ENCODE results near the gene TNFSF13.

TNFSF13 gene

DNA sequence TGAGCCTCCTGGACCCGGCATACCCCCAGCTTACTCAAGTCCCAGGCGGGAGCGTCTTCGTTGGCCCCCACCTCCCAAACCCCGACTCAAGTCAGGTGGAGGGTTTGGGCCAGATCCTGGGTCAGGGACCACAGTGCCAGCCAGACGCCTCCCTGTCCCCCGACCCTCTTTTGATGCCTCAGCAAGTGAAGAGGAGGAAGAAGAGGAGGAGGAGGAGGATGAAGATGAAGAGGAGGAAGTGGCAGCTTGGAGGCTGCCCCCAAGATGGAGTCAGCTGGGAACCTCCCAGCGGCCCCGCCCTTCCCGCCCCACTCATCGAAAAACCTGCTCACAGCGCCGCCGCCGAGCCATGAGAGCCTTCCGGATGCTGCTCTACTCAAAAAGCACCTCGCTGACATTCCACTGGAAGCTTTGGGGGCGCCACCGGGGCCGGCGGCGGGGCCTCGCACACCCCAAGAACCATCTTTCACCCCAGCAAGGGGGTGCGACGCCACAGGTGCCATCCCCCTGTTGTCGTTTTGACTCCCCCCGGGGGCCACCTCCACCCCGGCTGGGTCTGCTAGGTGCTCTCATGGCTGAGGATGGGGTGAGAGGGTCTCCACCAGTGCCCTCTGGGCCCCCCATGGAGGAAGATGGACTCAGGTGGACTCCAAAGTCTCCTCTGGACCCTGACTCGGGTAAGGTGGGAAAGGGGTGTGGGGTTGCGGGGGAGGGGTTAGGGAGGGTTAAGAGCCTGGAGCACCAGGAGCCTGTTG lies 4.7 kb downstream of the TNFSF13 start:
- Histone ChIP-seq H3K9ac (ENCODE audit: low read length) (no peak overlapping the region), H3K9me3 (ENCODE audit: control insufficient read depth, low read depth, low read length) (no peaks in the 10 kb centered on the region), H3K36me3 (ENCODE audit: control insufficient read depth, low read depth, low read length) (peaks cover 37% of the 10 kb centered on the region), H3K4me3 (ENCODE audit: low read length) (peak overlapping the region; percentile 86), H3K4me1 (ENCODE audit: control insufficient read depth, low read depth, low read length) (peaks cover 18% of the 10 kb centered on the region), H3K27ac (ENCODE audit: low read length) (no peak overlapping the region), H3K27me3 (ENCODE audit: control insufficient read depth, insufficient read depth, low read length) (no peaks in the 10 kb centered on the region)

DNA sequence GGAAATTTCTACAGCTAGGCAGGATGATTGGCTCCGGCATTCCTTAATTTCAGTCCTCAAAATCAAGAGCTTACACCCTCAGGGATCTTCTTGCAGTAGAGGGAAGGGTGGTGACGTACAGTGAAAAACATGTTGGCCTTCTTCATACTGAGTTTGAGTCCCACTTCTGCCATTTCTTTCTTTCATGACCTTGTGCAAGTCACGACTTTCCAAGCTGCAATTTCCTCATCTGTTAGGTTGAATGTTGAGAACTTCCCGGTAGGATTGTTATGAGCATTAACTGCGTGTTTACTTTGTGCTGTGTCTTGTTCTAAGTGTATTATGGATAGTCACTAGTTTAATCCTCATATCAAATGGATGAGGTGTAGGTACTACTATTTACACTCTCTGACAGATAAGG lies 11.0 kb downstream of the TNFSF13 start:
- no peak overlapping the region for H3K27ac ChIP-seq (ENCODE audit: low read length)
- no peak overlapping the region for H3K9ac ChIP-seq (ENCODE audit: low read length)
- no peaks in the 10 kb centered on the region for H3K9me3 ChIP-seq (ENCODE audit: control insufficient read depth, low read depth, low read length)
- no peak overlapping the region for H3K4me3 ChIP-seq (ENCODE audit: low read length)
- peaks cover 7% of the 10 kb centered on the region for H3K4me1 ChIP-seq (ENCODE audit: control insufficient read depth, low read depth, low read length)
- H3K36me3 ChIP-seq (ENCODE audit: control insufficient read depth, low read depth, low read length), result peaks cover 61% of the 10 kb centered on the region
- H3K27me3 ChIP-seq (ENCODE audit: control insufficient read depth, insufficient read depth, low read length), result no peaks in the 10 kb centered on the region

DNA sequence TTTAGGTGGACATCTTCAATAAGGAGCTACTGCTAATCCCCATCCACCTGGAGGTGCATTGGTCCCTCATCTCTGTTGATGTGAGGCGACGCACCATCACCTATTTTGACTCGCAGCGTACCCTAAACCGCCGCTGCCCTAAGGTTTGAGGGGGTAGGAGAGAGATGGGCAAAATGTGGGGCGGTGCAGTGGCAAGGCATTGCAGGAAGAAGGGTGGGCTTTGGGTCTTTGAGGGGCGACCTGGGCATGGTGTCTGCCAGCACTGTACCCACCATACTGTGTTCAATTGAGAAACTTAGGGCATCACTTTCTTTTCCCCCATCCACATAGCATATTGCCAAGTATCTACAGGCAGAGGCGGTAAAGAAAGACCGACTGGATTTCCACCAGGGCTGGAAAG lies 11.8 kb downstream of the TNFSF13 start:
- Histone ChIP-seq H3K27ac (ENCODE audit: low read length) (no peak overlapping the region), H3K4me1 (ENCODE audit: control insufficient read depth, low read depth, low read length) (peaks cover 10% of the 10 kb centered on the region), H3K4me3 (ENCODE audit: low read length) (no peak overlapping the region), H3K27me3 (ENCODE audit: control insufficient read depth, insufficient read depth, low read length) (no peaks in the 10 kb centered on the region), H3K9ac (ENCODE audit: low read length) (no peak overlapping the region), H3K9me3 (ENCODE audit: control insufficient read depth, low read depth, low read length) (no peaks in the 10 kb centered on the region), H3K36me3 (ENCODE audit: control insufficient read depth, low read depth, low read length) (peaks cover 61% of the 10 kb centered on the region)

DNA sequence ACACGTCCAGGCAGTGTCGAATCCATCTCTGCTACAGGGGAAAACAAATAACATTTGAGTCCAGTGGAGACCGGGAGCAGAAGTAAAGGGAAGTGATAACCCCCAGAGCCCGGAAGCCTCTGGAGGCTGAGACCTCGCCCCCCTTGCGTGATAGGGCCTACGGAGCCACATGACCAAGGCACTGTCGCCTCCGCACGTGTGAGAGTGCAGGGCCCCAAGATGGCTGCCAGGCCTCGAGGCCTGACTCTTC lies 13.7 kb downstream of the TNFSF13 start:
- Histone ChIP-seq H3K36me3 (ENCODE audit: control insufficient read depth, low read depth, low read length) (peaks cover 64% of the 10 kb centered on the region), H3K9me3 (ENCODE audit: control insufficient read depth, low read depth, low read length) (no peaks in the 10 kb centered on the region), H3K27me3 (ENCODE audit: control insufficient read depth, insufficient read depth, low read length) (no peaks in the 10 kb centered on the region), H3K4me1 (ENCODE audit: control insufficient read depth, low read depth, low read length) (peaks cover 13% of the 10 kb centered on the region), H3K9ac (ENCODE audit: low read length) (peak overlapping the region; percentile 72), H3K4me3 (ENCODE audit: low read length) (peak overlapping the region; percentile 69), H3K27ac (ENCODE audit: low read length) (peak overlapping the region; percentile 59)

DNA sequence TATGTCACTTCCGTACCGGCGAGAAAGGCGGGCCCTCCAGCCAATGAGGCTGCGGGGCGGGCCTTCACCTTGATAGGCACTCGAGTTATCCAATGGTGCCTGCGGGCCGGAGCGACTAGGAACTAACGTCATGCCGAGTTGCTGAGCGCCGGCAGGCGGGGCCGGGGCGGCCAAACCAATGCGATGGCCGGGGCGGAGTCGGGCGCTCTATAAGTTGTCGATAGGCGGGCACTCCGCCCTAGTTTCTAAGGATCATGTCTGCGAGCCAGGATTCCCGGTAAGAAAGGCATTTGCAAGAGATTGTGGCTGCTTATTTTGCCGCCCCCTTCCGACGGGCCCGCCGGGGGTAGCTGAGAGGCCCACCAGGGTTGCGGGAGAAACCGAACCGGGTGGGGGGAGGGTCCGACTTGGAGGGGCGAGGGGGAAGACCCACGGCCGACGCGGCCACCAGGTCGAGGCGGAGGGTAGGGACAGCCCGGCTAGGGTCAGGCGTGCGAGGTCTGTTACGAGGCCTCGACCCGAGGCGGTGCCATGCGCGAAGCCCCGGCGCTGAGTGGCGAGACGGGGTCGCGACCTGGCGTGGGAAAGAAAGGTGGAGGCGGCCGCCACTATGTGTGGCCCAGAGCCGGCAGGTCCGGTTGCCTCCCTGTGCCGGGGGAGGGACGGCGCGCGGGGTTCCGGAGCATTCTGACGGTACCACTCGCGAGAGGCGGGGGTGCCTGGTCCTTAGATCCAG lies 14.2 kb downstream of the TNFSF13 start:
- Histone ChIP-seq H3K27me3 (ENCODE audit: control insufficient read depth, insufficient read depth, low read length) (no peaks in the 10 kb centered on the region), H3K9me3 (ENCODE audit: control insufficient read depth, low read depth, low read length) (no peaks in the 10 kb centered on the region), H3K4me1 (ENCODE audit: control insufficient read depth, low read depth, low read length) (peaks cover 13% of the 10 kb centered on the region), H3K9ac (ENCODE audit: low read length) (peak overlapping the region; percentile 98), H3K4me3 (ENCODE audit: low read length) (peak overlapping the region; percentile 92), H3K27ac (ENCODE audit: low read length) (peak overlapping the region; percentile 70), H3K36me3 (ENCODE audit: control insufficient read depth, low read depth, low read length) (peaks cover 64% of the 10 kb centered on the region)

DNA sequence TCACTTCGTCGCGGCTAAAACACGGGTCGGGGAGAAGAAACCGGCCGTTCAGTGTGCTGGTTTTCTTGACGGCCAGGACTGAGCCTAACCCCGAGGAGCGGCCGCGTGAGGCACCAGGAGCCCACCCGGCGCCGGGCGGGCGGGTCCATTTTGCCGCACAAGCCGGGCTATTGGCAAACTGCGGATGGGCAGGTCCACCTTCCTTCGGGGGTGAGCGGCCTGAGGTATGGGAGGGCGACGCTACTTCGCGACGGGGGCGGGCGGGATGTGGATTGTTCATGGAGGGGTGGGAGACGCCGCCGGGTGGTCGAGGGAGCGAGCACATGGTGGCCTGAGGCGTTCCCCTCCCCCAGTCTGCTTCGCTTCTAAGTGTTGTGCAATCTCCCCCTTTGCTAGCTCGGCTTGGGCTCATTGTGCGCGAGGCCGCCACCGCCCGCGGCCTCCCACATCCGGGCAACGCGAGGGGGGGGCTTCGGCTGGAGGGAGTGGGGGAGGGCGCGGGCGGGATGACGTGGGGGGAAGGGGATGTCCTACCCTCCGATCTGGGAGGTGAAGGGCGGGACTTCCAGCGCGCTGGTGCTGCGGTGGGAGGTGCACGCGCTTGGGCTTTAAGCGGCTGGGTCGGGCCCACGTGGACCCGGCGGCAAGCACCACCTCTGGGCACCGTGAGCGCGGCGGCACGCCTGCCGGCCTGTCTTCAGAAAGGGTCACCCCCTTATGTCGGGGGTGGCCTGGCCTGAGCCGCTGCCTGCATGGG lies 15.0 kb downstream of the TNFSF13 start:
- H3K9me3 ChIP-seq (ENCODE audit: control insufficient read depth, low read depth, low read length), result no peaks in the 10 kb centered on the region
- H3K36me3 ChIP-seq (ENCODE audit: control insufficient read depth, low read depth, low read length), result peaks cover 71% of the 10 kb centered on the region
- H3K27ac ChIP-seq (ENCODE audit: low read length), result peak overlapping the region; percentile 70
- peak overlapping the region; percentile 92 for H3K4me3 ChIP-seq (ENCODE audit: low read length)
- H3K27me3 ChIP-seq (ENCODE audit: control insufficient read depth, insufficient read depth, low read length), result no peaks in the 10 kb centered on the region
- peaks cover 13% of the 10 kb centered on the region for H3K4me1 ChIP-seq (ENCODE audit: control insufficient read depth, low read depth, low read length)
- H3K9ac ChIP-seq (ENCODE audit: low read length), result peak overlapping the region; percentile 98

DNA sequence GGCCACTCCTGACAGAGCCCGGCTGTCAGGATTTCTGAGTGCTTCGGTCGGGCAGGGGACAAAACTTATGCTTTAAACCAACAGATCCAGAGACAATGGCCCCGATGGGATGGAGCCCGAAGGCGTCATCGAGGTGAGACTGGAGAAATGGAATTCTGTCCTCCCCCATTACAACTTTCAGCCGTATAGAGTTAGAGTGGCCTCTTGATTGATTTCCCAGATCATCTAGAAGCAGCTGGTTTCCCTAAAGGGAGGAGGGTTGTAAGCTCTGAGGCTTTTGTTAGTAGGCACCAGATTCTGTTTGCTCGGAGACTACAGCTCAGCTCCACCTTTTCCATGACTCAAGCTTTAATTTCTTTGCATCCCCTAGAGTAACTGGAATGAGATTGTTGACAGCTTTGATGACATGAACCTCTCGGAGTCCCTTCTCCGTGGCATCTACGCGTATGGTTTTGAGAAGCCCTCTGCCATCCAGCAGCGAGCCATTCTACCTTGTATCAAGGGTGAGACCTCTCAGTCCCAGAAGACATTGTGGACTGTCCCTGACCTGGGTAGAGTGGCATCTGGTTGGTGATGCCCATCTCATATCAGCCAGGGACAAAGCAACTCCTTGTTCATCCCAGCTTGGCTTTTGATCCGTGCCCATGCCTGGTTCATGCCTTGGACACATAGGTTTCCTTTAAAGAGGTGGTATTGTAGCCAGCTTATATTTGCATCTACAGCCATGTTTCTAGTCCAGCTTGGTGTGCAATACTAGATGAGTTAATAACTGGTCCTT lies 15.8 kb downstream of the TNFSF13 start:
- Histone ChIP-seq H3K27ac (ENCODE audit: low read length) (peak overlapping the region; percentile 25), H3K36me3 (ENCODE audit: control insufficient read depth, low read depth, low read length) (peaks cover 74% of the 10 kb centered on the region), H3K4me1 (ENCODE audit: control insufficient read depth, low read depth, low read length) (peaks cover 13% of the 10 kb centered on the region)

DNA sequence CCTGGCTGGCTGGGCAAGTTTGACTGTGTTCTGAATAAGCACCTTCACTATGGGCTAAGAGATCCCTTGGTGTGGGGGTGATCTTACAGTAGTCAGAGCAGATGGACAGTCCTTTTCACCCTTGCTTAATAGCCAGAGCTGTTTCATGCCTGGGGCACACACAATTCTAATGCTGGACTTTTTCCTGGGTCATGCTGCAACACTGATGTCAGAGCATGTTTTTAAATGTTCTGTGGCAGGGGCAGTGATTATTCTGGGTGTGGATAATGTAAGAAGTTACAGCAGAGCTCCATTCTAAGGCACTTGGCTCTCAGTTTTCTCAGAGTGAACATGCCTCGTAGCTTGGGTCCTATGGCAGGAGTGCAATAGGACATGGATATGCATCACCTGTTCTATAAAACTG lies 16.9 kb downstream of the TNFSF13 start:
- H3K27me3 ChIP-seq (ENCODE audit: control insufficient read depth, insufficient read depth, low read length), result no peaks in the 10 kb centered on the region
- H3K4me3 ChIP-seq (ENCODE audit: low read length), result peak overlapping the region; percentile 92
- peaks cover 63% of the 10 kb centered on the region for H3K36me3 ChIP-seq (ENCODE audit: control insufficient read depth, low read depth, low read length)
- peak overlapping the region; percentile 6 for H3K9ac ChIP-seq (ENCODE audit: low read length)
- no peaks in the 10 kb centered on the region for H3K9me3 ChIP-seq (ENCODE audit: control insufficient read depth, low read depth, low read length)
- peak overlapping the region; percentile 6 for H3K27ac ChIP-seq (ENCODE audit: low read length)
- peaks cover 13% of the 10 kb centered on the region for H3K4me1 ChIP-seq (ENCODE audit: control insufficient read depth, low read depth, low read length)

More for the DNA sequence above, 15.8 kb downstream of the TNFSF13 start:
- H3K27me3 ChIP-seq (ENCODE audit: control insufficient read depth, insufficient read depth, low read length), result no peaks in the 10 kb centered on the region
- H3K9me3 ChIP-seq (ENCODE audit: control insufficient read depth, low read depth, low read length), result no peaks in the 10 kb centered on the region
- peak overlapping the region; percentile 98 for H3K9ac ChIP-seq (ENCODE audit: low read length)
- peak overlapping the region; percentile 92 for H3K4me3 ChIP-seq (ENCODE audit: low read length)

DNA sequence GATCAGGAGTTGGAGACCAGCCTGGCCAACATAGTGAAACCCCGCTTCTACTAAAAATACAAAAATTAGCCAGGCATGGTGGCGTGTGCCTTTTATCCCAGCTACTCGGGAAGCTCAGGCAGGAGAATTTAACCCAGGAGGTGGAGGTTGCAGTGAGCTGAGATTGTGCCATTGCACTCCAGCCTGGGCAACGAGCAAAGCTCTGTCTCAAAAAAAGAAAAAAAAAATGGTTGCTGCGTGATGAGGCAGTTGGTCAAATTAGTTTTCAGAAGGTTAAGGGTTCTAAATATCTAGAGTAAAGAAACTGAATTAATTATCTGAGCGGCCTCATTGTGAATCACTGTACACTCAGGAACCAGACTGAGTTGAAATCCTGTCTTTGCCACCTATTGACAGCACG lies 17.4 kb downstream of the TNFSF13 start:
- H3K27me3 ChIP-seq (ENCODE audit: control insufficient read depth, insufficient read depth, low read length), result no peaks in the 10 kb centered on the region
- no peaks in the 10 kb centered on the region for H3K9me3 ChIP-seq (ENCODE audit: control insufficient read depth, low read depth, low read length)
- H3K4me3 ChIP-seq (ENCODE audit: low read length), result no peak overlapping the region
- H3K9ac ChIP-seq (ENCODE audit: low read length), result peak overlapping the region; percentile 6
- H3K4me1 ChIP-seq (ENCODE audit: control insufficient read depth, low read depth, low read length), result peaks cover 13% of the 10 kb centered on the region
- no peak overlapping the region for H3K27ac ChIP-seq (ENCODE audit: low read length)
- H3K36me3 ChIP-seq (ENCODE audit: control insufficient read depth, low read depth, low read length), result peaks cover 58% of the 10 kb centered on the region

DNA sequence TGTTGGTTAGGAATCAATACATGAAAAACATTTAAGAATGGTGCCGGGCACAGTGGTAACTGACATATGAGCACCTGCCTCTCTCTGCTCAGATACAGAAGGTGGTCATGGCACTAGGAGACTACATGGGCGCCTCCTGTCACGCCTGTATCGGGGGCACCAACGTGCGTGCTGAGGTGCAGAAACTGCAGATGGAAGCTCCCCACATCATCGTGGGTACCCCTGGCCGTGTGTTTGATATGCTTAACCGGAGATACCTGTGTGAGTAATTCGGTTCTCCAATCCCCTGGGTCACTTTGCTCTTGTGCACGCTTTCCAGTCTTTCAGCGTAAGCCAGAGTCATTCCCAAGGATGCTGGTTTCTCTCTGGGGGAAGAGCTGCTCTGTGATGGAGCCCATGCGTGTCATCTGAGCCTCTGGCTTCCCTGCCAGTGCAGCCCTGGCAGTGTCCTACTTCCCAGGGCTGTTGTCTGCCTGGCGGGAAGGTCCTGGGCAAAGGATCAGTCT lies 17.9 kb downstream of the TNFSF13 start:
- H3K9me3 ChIP-seq (ENCODE audit: control insufficient read depth, low read depth, low read length), result no peaks in the 10 kb centered on the region
- H3K9ac ChIP-seq (ENCODE audit: low read length), result no peak overlapping the region
- no peak overlapping the region for H3K27ac ChIP-seq (ENCODE audit: low read length)
- H3K27me3 ChIP-seq (ENCODE audit: control insufficient read depth, insufficient read depth, low read length), result no peaks in the 10 kb centered on the region
- no peak overlapping the region for H3K4me3 ChIP-seq (ENCODE audit: low read length)
- peaks cover 13% of the 10 kb centered on the region for H3K4me1 ChIP-seq (ENCODE audit: control insufficient read depth, low read depth, low read length)
- H3K36me3 ChIP-seq (ENCODE audit: control insufficient read depth, low read depth, low read length), result peaks cover 54% of the 10 kb centered on the region

All from iPS-18a (cell line).